Pulmonary artery endothelial cell (primary cell): ENCODE measurements around the gene PEPD. TPM values are rescaled to one million over a fixed set of nuclear protein-coding genes. Genes with fewer than 3 reads are reported as not detected.

ENCODE experiments used
- DNase-seq: peaks from one replicate; pipeline ENCODE4 v3.0.0-alpha.2; 2011; ENCODE audit warnings: low read depth, low spot score
- total RNA-seq: library from RNA; depleted of rRNA; stranded (reverse); fragments of >200 nt; gene quantifications from 2 replicates; pipeline ENCODE4 v1.2.3, GENCODE V29; 2014

The PEPD gene
- total RNA-seq, 1 donor from 2014 or later: 56.1 TPM

GRCh38 chr19:33424181-33424580 is 97.4 kb downstream of the PEPD start:
- no peak for DNase-seq

GRCh38 chr19:33422369-33423180 is 99.0 kb downstream of the PEPD start:
- DNase-seq: no peak

GRCh38 chr19:33421368-33421767 is 100.2 kb downstream of the PEPD start:
- no peak for DNase-seq

GRCh38 chr19:33420821-33421220 is 100.8 kb downstream of the PEPD start:
- DNase-seq: no peak

GRCh38 chr19:33419788-33420130 is 101.8 kb downstream of the PEPD start:
- no peak for DNase-seq

GRCh38 chr19:33418871-33419787 is 102.5 kb downstream of the PEPD start:
- DNase-seq: no peak

- no peak for DNase-seq
Measured at GRCh38 chr19:33418461-33418860, 103.1 kb downstream of the PEPD start.

- no peak for DNase-seq
Measured at GRCh38 chr19:33417751-33418150, 103.8 kb downstream of the PEPD start.

- peak; percentile 15 for DNase-seq
Measured at GRCh38 chr19:33416307-33417215, 105.0 kb downstream of the PEPD start.

GRCh38 chr19:33414667-33415605 is 106.7 kb downstream of the PEPD start:
- DNase-seq: no peak

- DNase-seq: no peak
Measured at GRCh38 chr19:33413868-33414666, 107.5 kb downstream of the PEPD start.

GRCh38 chr19:33413426-33413725 is 108.2 kb downstream of the PEPD start:
- no peak for DNase-seq

GRCh38 chr19:33412601-33413425 is 108.8 kb downstream of the PEPD start:
- no peak for DNase-seq

- DNase-seq: no peak
Measured at GRCh38 chr19:33411621-33412180, 109.9 kb downstream of the PEPD start.

- no peak for DNase-seq
Measured at GRCh38 chr19:33410915-33411401, 110.6 kb downstream of the PEPD start.

- DNase-seq: no peak
Measured at GRCh38 chr19:33409906-33410685, 111.5 kb downstream of the PEPD start.
